Suppressor macrophage treated with lipopolysaccharide for 4 hours (primary cell): ENCODE results near the gene KIF3A.
"Not testable (repeated sequence)": the region's sequence is repeated elsewhere in the genome, so short reads cannot be mapped to it uniquely, and the experiment has no call there.

Experiments used
- DNase-seq: peaks from one replicate; pipeline ENCODE4 v3.0.0-alpha.2; 2020

Gene KIF3A

GRCh38 chr5:132714456-132715307 lies 22.7 kb downstream of the KIF3A start:
- DNase-seq, result peak; percentile 12

DNA sequence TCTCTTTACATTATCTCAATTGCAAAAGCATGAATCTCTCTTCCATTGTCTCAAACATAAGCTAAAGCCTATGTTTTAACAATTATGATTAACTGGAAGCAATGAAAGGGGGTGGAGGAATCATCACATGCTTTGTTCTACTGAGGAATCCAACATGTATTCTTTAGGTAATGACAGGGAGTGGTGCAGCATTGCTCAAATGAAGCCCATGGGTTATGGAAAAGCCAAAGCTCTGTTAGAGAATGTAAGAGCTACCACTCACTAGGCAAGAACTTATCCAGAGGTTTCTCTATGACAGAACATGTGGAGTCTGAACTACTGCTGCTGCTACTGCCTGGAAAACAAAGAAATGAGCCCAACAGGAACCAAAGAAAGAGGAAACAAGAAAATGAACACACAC lies 28.7 kb downstream of the KIF3A start:
- DNase-seq, result no peak

DNA sequence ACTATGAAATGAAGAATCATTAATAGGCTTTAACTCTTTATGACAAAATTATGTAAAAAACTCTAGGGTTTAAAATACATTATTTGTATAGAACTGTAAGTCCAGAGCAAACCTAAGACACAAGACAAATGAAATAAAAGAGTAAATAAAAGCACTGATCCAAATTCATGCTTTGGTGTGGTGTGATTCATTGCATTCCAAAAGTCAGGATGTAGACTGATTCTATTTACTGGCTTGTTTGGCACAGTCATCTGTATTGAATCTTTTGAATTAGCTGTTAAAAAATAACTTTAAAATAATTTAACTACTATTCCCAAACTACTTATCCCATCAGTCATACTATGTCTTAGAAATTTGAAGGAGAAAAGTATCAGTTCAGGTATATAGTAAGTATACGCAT lies 32.5 kb downstream of the KIF3A start:
- DNase-seq, result no peak

- DNase-seq, result no peak
Observed at GRCh38 chr5:132695956-132696355, 41.4 kb downstream of the KIF3A start.

GRCh38 chr5:132692632-132692967 lies 44.7 kb downstream of the KIF3A start:
- DNase-seq, result no peak

DNA sequence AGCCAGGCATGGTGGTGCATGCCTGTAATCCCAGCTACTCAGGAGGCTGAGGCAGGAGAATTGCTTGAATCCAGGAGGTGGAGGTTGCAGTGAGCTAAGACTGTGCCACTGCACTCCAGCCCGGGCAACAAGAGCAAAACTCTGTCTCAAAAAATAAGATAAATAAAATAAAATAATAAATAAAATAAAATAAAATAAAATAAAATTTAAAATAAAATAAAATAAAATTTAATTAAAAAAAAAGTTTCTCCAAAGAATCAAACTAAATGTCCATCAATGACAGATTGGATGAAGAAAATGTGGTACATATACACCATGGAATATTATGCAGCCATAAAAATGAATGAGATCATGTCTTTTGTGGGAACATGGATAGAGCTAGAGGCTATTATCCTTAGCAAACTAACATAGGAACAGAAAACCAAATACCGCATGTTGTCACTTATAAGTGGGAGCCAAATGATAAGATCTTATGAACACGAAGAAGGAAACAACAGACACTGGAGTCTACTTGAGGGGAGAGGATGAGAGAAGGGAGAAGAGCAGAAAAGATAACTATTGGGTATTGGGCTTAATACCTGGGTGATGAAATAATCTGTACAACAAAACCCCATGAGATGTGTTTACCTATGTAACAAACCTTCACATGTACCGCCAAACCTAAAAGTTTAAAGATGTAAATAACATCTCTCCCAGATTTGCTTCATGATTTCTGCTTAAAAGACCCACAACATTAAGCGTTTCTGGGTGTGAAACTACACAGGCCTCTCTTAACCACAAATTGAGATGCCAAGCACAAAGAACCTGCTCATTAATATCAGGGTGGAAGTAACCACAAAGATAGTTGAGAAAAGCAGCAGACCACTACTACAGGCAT lies 45.4 kb downstream of the KIF3A start:
- not testable (repeated sequence) for DNase-seq

GRCh38 chr5:132690156-132690555 lies 47.2 kb downstream of the KIF3A start:
- DNase-seq, result no peak

DNA sequence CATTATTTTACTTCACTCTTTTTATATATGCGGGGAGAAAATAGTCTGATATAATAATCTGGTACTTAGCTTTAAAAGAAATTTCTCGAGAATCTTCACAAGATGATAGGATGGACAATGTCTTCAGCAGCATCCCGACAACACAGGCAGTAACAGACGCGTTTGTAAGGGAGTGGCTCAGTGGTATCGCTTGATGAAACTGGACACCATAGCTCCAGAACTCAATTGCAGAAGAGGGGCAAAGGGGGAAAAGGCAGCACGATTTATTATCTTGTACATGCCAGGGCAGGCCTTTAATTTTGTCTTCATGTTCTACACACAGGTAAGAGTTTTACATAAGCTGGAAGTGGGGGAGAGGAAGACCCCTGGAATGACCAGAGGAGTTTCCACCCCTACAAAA lies 47.8 kb downstream of the KIF3A start:
- DNase-seq, result no peak

DNA sequence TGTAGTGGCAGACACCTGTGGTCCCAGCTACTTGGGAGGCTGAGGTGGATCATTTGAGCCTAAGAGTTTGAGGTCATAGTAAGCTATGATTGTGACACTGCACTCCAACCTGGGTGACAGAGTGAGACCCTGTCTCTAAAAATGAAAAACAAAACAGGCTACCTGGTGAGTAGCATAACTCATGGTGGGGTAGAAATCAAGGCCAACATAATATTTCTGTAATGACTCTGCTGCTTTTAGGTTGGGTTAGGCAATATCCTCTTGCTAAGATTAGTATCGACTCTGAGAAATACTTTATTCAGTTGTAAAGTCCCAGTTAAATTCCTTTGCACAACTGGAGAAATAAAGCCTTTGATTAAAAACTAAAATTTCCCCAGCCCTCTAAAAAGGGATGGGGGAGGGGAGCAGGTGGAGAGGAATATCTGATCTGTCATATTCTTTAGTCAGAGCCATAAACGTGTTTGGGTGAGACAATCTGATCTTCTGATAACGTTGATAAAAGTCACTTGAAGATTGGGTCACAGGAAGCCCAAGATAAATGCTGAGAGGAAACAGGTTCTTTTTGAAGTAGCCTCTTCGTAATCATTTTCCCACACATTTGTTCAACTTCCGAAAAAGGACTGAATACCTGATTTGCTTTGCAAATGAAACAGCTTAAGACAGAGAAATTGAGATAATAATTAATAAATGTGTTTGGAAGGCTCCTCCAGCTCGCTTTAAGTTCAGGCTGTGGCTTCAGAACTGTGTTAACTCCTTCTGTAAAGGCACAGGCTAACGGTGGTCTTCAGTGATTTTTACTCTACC lies 48.6 kb downstream of the KIF3A start:
- no peak for DNase-seq

- no peak for DNase-seq
Observed at GRCh38 chr5:132687995-132688394, 49.4 kb downstream of the KIF3A start.

- DNase-seq, result no peak
Observed at GRCh38 chr5:132686193-132686592, 51.2 kb downstream of the KIF3A start.

- DNase-seq, result no peak
Observed at GRCh38 chr5:132684922-132685720, 52.2 kb downstream of the KIF3A start.

DNA sequence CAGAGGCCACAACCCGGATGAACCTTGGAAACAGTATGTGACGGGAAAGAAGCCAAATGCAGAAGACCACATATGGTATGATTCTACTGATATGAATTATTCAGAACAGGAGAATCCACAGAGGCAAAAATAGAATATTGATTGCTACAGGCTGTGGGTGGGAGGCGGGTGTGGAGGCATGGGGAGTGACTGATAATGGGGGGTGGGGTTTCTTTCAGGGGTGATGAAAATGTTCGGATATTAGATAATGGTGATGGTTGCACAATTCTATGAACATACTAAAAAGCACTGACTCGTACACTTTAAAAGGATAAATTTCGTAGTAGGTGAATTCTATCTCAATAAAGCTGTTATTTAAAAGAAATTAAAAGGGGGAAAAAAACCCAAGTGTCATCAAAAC lies 52.9 kb downstream of the KIF3A start:
- DNase-seq, result no peak

DNA sequence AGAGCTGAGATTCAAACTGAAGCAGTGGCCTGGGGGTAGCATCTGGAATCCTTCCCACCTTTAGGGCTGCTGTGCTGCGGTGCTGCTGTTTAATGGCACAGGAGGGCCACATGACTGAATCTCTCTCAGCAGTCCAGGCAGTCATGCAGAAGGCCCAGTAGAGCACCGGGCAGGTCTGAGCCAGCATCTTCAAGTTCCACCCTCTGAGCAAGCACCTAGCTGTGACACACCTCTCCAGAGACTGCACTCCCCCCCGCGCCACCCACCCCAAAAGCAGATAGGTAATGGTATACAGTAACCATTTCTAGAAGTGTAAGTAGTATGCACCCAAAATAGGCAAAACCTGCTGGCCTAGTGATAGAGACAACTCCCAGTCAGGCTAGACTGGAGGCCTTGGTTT lies 55.4 kb downstream of the KIF3A start:
- no peak for DNase-seq

DNA sequence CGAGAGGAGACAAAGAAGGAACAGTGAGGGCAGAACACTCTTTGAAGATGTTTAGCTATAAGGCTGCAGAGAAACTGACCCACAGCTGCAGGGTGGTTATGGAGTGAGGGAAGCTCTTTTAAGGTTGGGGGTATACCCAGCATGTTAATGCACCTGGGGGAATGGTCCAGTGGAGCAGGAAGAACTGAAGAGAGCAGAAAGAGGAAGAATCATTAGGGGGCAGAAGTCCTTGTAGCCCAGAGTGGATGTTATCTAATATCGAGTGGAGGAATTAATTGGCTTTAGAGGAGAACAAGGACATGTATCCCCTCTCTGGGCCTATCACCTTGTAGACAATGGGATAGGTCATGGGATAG lies 55.9 kb downstream of the KIF3A start:
- DNase-seq, result no peak

DNA sequence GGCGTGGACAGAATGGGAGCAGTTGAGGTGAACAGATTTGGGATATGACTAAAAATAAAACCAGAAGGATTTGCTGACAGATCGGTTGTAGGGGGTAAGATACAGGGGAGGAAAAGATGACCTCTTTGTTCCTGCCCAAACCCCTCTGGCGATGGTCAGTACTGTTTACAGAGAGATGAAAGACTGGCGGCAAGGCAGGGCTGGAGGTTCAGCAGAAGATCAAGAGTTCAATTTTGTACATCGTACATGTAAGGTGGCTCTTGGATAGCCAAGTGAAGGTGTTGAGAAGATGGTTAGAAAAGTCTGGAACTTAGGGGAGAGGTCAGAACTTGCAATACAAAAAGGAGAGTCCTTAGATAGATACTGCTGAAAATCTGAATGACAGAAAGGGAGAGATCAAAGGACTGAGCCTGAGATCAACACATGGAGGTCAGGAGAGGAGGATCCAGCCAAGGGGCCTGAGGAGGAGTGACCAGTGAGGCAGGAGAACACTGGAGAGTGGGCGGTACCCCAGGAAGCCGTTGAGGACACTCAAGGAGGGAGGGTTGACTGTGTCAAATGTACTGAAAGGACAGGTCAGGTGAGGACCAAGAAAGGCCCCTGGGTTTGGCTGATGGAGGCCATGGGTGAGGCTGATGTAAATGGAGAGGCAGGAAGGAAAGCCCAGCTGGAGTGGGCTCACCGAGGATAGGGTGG lies 56.4 kb downstream of the KIF3A start:
- no peak for DNase-seq

- no peak for DNase-seq
Observed at GRCh38 chr5:132679717-132680380, 57.5 kb downstream of the KIF3A start.

DNA sequence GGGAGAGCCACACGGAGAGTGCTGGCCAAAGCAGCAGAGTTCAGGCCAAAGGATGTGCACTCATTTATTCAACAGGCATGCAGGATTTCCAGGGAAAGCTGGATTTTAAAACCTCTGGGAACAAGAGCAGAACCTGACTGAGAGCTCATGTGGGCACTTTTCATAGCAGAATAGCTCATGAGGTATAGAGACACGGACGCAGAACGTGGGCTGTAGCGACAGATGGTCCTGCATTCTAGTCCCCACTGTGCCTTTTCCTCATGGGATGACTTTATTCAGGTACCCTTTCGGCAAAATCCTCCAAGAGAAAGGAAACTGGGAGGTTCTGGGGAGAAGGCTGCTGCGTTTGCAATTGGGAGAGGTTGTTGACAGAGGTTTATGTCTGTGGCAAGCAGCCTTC lies 58.2 kb downstream of the KIF3A start:
- no peak for DNase-seq

DNA sequence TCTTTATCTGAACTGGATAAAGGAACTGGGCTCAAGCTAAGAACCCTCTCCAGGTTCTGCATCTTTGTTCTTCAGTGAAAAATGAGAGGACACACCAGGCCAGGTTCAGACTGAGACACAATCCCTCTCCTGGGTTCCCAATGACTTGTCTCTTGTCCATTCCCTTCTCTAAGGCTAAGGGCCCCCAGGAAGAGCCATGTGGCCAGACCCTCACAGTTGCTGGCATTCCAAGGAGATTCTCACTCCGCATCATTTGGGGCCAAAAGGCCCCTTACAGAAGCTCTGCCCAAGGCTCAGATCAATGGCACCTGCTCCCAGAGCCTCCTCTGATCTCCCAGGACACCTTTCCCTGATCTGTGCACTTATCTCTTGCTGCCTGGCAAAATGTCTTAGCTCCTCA lies 58.6 kb downstream of the KIF3A start:
- no peak for DNase-seq

- DNase-seq, result no peak
Observed at GRCh38 chr5:132677682-132678400, 59.5 kb downstream of the KIF3A start.

- no peak for DNase-seq
Observed at GRCh38 chr5:132677191-132677590, 60.2 kb downstream of the KIF3A start.
